Esophagus muscularis mucosa (tissue), 4 donors: ENCODE data around the gene TRMT10A. TPM values are rescaled to one million over a fixed set of nuclear protein-coding genes. Genes with fewer than 3 reads are reported as not detected.

Experiments
- DNase-seq: peaks from one replicate; pipeline ENCODE4 v3.0.0-alpha.2; 2017; ENCODE audit errors: extremely low spot score
- H3K27ac ChIP-seq, 4 donors: fragments of 200-600 bp; sonication (generic); replicated peaks in 1 of 4; 1 replicate in 3 of 4; 2 replicates in 1 of 4; pipeline ENCODE4 v1.5.1; 2016 to 2019; ENCODE audit warnings: mild to moderate bottlenecking in 1 of 4
- H3K27me3 ChIP-seq, 4 donors: fragments of 200-600 bp; sonication (generic); one replicate each; pipeline versions ENCODE4 v1.5.1 to v1.6.0; 2016 to 2019
- H3K36me3 ChIP-seq, 4 donors: fragments of 200-600 bp; sonication (generic); one replicate each; pipeline ENCODE4 v1.5.1; 2016 to 2019
- H3K4me1 ChIP-seq, 4 donors: fragments of 200-600 bp; sonication (generic); one replicate each; pipeline ENCODE4 v1.5.1; 2016 to 2019
- H3K4me3 ChIP-seq, 4 donors: fragments of 200-600 bp; sonication (generic); 1 replicate in 2 of 4; 2 replicates in 2 of 4; pipeline ENCODE4 v1.5.1; 2016 to 2019; ENCODE audit warnings: mild to moderate bottlenecking in 4 of 4, moderate library complexity in 1 of 4
- H3K9me3 ChIP-seq, 4 donors: fragments of 200-600 bp; sonication (generic); 1 replicate in 3 of 4; 2 replicates in 1 of 4; pipeline ENCODE4 v1.5.1; 2016 to 2019
- EP300 ChIP-seq: sonication (generic); formaldehyde crosslinking; IDR thresholded peaks from one replicate; pipeline ENCODE4 v1.6.1; 2017; ENCODE audit warnings: antibody characterized with exemption
- POLR2A ChIP-seq: fragments of 450-650 bp; IDR thresholded peaks from one replicate; pipeline ENCODE4 v1.6.1; 2017; ENCODE audit warnings: antibody characterized with exemption, moderate library complexity, mild to moderate bottlenecking, low read depth
- POLR2AphosphoS5 ChIP-seq, 2 donors: sonication (generic); formaldehyde crosslinking; IDR thresholded peaks; one replicate each; pipeline ENCODE4 v1.6.1; 2017; ENCODE audit warnings: antibody characterized with exemption in 2 of 2
- WGBS: methylation state at CpG from one replicate; pipeline ENCODE4 v1.1.5; 2018; 5-methylcytosine and 5-hydroxymethylcytosine counted together
- intact Hi-C: fragments of 100-400 bp; cut with DNase I; formaldehyde crosslinking; loops from one replicate; pipeline ENCODE4 v1.15.1; 2023
- total RNA-seq, 4 donors: library from RNA; depleted of rRNA; stranded (reverse); fragments of >200 nt; gene quantifications; one replicate each; pipeline versions ENCODE4 v1.1.0 to v1.2.1, GENCODE V29; 2016
- TF ChIP-seq, protein P1 (sequence below), 3 experiments: fragments of 200-600 bp in 2 of 3; fragments of 450-650 bp in 1 of 3; sonication (generic) in 2 of 3; IDR thresholded peaks; one replicate each; pipeline ENCODE4 v1.5.1; 2017 to 2019; ENCODE audit warnings: antibody characterized with exemption in 3 of 3, mild to moderate bottlenecking in 2 of 3, moderate library complexity in 1 of 3

The TRMT10A gene
- total RNA-seq, 4 donors from 2014 or later = 3.0 to 5.3 (median 4.8) TPM

DNA sequence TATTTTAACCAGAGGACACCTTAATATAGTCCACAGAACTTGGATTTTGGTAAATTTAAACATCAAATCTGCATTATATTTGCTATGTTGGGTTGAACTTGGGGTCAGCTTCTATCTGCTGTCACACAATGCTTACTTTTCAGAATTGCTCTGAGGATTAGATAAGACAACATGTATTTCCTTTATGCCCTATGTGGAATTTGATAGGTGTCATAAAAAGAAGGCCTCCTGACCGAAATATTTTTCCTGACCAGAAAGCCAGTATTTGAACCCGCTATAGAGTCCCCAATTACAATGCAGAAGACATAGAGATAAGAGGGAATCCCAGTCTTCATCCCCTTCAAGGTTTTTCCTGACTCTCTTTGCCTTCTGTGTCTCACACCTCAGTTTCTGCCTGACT lies 14.9 kb upstream of the TRMT10A start:
- no peak overlapping the region for H3K27ac ChIP-seq
- H3K36me3 ChIP-seq = no peaks in the 10 kb centered on the region
- TF ChIP-seq POLR2A (no peak), POLR2AphosphoS5 (IDR thresholded peaks at IDR 0.05) (no peak), EP300 (no peak)
- TF ChIP-seq, protein P1, sequence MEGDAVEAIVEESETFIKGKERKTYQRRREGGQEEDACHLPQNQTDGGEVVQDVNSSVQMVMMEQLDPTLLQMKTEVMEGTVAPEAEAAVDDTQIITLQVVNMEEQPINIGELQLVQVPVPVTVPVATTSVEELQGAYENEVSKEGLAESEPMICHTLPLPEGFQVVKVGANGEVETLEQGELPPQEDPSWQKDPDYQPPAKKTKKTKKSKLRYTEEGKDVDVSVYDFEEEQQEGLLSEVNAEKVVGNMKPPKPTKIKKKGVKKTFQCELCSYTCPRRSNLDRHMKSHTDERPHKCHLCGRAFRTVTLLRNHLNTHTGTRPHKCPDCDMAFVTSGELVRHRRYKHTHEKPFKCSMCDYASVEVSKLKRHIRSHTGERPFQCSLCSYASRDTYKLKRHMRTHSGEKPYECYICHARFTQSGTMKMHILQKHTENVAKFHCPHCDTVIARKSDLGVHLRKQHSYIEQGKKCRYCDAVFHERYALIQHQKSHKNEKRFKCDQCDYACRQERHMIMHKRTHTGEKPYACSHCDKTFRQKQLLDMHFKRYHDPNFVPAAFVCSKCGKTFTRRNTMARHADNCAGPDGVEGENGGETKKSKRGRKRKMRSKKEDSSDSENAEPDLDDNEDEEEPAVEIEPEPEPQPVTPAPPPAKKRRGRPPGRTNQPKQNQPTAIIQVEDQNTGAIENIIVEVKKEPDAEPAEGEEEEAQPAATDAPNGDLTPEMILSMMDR (IDR thresholded peaks at IDR 0.05) = no peak
- H3K9me3 ChIP-seq = no peaks in the 10 kb centered on the region
- no peak for DNase-seq
- 87% methylated on average over 2 of the region's 2 CpGs for WGBS
- H3K27me3 ChIP-seq = no peaks in the 10 kb centered on the region
- intact Hi-C loops = no loop called here
- H3K4me1 ChIP-seq = peaks cover 0 to 5% (median 2%) of the 10 kb centered on the region in 4 donors
- H3K4me3 ChIP-seq = no peak overlapping the region

DNA sequence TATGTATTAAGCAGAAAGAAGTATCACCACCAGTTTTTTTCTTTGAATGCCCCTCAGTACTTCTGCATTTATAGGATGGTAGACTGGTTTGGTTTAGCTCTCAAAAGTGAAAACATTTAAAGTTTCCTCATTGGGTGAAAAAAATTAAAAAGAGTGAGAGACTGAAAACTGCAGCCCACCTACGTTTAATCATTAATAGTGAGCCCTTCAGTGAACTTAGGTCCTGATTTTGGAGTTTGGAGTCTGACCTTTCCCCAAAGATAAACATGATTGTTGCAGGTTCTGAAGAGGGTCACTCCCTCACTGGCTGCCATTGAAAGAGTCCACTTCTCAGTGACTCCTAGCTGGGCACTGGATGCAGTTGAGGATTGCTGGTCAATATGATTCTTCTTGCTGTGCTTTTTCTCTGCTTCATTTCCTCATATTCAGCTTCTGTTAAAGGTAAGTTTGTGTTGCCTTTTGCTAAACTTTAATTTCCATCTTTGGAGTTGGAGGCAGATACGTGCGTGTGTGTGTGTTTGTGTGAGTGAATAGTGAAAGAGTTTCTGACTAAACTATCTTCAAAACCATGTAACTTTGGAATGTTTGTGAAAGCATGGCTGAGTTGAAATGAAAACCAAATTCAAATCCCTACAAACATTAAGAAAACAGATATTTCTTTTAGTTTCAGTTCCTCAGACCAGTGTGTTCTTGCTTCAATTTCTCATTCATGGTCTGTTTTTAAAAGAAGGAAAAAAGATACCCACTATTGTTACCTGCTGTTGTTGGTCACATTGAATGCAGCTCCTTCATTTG lies 10.9 kb upstream of the TRMT10A start, which contains the start of gene MTTP:
TSS of gene MTTP (plus strand) at position 295 of the 795 bp plus-strand sequence. CDS start at position 381, 86 bp downstream.
- no peaks in the 10 kb centered on the region for H3K9me3 ChIP-seq
- TF ChIP-seq EP300 = no peak
- TF ChIP-seq POLR2AphosphoS5 (IDR thresholded peaks at IDR 0.05) = no peak
- TF ChIP-seq, protein P1 (IDR thresholded peaks at IDR 0.05) = no peak
- TF ChIP-seq POLR2A = no peak
- WGBS = 68% methylated on average over 3 of the region's 3 CpGs
- peak within 1 kb of the TSS in 3 of 4 donors; percentile 59 to 70 (median 64) for H3K27ac ChIP-seq
- H3K36me3 ChIP-seq = no peaks in the 10 kb centered on the region
- no peak for DNase-seq
- peaks cover 0 to 27% (median 13%) of the 10 kb centered on the region in 4 donors for H3K4me1 ChIP-seq
- no peaks in the 10 kb centered on the region for H3K27me3 ChIP-seq
- no peak within 1 kb of the TSS for H3K4me3 ChIP-seq
- intact Hi-C loops = no loop called here

DNA sequence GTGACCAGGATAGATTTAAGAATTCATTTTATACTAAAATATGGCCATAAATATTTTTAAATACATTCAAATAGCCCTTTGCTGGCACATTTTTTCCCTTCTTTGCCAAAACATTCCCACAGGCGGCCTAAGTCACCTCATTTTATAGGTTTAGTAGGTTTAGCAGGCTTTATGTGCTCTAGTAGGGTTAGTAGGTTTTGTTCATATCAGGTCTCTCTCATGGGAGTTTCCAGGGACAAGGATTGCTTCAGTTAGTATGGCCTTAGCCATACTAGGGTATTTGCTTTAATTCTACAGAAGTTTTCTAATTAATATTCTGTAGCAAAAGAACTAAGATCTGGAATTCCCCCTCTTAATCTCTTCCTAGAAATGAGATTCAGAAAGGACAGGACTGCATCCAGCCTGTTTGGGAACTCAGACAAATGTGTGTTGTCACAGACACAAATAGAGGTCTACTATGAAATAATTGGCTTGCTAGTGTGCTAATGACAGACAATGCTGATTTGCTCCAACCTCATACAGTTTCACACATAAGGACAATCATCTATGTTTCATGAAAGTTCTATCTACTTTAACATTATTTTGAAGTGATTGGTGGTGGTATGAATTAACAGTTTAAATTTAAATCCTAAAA lies 10.0 kb upstream of the TRMT10A start:
- TF ChIP-seq, protein P1 (IDR thresholded peaks at IDR 0.05) = no peak
- TF ChIP-seq EP300 = no peak
- TF ChIP-seq POLR2AphosphoS5 (IDR thresholded peaks at IDR 0.05) = no peak
- no peak for TF ChIP-seq POLR2A
- peaks cover 0 to 27% (median 13%) of the 10 kb centered on the region in 4 donors for H3K4me1 ChIP-seq
- H3K9me3 ChIP-seq = no peaks in the 10 kb centered on the region
- WGBS = 89% methylated on average over 1 of the region's 1 CpG
- peak overlapping the region in 3 of 4 donors; percentile 59 to 70 (median 64) for H3K27ac ChIP-seq
- no peak overlapping the region for H3K4me3 ChIP-seq
- intact Hi-C loops = no loop called here
- H3K36me3 ChIP-seq = no peaks in the 10 kb centered on the region
- no peak for DNase-seq
- no peaks in the 10 kb centered on the region for H3K27me3 ChIP-seq

DNA sequence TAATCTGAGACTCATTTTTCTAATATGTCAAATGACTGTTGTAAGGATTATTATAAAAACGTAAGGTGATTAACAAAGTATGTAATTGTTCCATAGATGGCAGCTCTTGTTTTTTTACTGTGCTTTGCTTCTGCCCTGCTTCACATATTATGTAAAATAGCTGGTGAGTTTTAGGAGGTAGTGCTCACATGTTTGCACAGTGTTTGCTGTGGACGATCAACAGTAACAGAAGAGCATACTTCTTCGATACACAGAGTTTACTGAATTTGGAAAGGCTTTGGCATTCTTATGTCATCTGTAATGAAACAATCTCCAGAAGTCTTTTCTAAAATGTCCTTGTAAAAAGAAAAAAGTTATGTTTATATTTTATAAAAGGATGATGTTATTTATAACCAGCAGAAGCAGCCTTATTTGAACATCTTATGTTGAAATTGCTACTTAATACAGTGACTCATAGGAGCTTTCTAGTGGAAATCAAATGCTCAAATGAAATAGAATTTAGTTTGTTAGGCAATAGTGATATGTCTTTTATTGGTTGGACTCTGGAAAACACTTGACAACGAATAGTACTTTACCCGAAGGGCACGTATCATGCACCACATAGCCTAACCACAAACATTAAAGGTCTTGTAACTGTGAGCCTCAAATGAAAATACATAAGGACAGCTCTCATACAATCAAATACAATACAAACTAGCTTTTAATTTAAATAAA lies 8.8 kb upstream of the TRMT10A start:
- H3K27ac ChIP-seq = peak overlapping the region; percentile 52 to 70 (median 62)
- intact Hi-C loops = no loop called here
- 58% methylated on average over 6 of the region's 6 CpGs for WGBS
- no peaks in the 10 kb centered on the region for H3K9me3 ChIP-seq
- no peaks in the 10 kb centered on the region for H3K27me3 ChIP-seq
- no peak overlapping the region for H3K4me3 ChIP-seq
- TF ChIP-seq, protein P1 (IDR thresholded peaks at IDR 0.05) = no peak
- peaks cover 0 to 27% (median 13%) of the 10 kb centered on the region in 4 donors for H3K4me1 ChIP-seq
- no peaks in the 10 kb centered on the region for H3K36me3 ChIP-seq
- DNase-seq = no peak
